ENCODE data around the gene CLEC19A. TPM values are rescaled to one million over a fixed set of nuclear protein-coding genes. Genes with fewer than 3 reads are reported as not detected.

Gene CLEC19A
- total RNA-seq, 1 donor from 2014 or later = not detected

DNA sequence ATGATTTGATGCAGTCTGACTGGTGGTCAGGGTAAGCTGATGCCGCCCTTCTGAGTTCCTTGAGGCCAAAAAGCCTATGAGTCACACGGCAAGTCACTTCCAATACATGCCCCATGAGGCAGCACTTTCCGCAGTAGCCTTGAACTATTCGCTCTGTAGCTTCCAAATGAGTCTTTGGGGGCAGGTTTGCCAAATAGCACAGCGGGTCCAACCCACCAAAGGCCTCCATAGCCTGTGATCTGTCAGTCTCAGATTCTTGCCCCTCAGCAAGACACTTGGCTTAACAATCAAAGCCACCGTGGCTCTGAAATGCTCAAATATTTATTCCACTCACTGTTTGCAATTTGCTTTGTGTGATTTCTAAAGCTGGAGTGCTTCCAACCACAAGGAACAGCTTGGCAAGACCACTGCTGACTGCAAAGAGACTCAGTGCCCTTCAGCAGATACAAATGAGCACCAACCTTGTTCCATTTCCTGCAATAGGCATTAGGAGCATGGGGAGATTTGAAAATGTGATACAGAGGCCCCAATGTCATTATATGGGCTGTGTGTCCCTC lies 45.4 kb downstream of the CLEC19A start:
- H3K4me3 ChIP-seq (ENCODE audit: low read depth, low read length) = no peak overlapping the region
- TF ChIP-seq, protein P1, sequence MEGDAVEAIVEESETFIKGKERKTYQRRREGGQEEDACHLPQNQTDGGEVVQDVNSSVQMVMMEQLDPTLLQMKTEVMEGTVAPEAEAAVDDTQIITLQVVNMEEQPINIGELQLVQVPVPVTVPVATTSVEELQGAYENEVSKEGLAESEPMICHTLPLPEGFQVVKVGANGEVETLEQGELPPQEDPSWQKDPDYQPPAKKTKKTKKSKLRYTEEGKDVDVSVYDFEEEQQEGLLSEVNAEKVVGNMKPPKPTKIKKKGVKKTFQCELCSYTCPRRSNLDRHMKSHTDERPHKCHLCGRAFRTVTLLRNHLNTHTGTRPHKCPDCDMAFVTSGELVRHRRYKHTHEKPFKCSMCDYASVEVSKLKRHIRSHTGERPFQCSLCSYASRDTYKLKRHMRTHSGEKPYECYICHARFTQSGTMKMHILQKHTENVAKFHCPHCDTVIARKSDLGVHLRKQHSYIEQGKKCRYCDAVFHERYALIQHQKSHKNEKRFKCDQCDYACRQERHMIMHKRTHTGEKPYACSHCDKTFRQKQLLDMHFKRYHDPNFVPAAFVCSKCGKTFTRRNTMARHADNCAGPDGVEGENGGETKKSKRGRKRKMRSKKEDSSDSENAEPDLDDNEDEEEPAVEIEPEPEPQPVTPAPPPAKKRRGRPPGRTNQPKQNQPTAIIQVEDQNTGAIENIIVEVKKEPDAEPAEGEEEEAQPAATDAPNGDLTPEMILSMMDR (conservative IDR thresholded peaks at IDR 0.05; ENCODE audit: low read depth, low read length) = no peak
- DNase-seq (ENCODE audit: low read depth) = no peak

- H3K4me3 ChIP-seq (ENCODE audit: low read depth, low read length) = no peak overlapping the region
- TF ChIP-seq, protein P1 (conservative IDR thresholded peaks at IDR 0.05; ENCODE audit: low read depth, low read length) = no peak
- DNase-seq (ENCODE audit: low read depth) = no peak
These were observed 46.3 kb downstream of the CLEC19A start for GRCh38 chr16:19331794-19332193.

DNA sequence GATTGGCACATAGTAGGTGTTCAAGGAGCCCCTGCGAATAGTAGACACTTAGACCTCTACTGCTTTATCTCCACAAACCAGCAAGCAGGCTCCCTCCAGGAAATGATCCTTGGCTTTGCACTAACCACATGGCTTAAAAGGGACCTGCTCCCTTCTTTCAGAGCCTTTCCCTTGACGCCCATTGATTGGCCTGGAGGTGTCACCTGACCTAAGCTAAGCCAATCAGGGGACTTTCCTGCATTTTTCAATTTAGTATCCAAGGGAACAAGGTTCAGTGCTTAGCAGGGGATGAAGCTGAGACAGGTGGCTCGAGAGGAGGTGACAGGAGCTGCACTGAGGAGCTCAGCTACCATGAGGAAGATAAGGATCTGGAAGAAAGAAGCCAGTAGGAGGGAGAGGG lies 52.8 kb downstream of the CLEC19A start:
- TF ChIP-seq, protein P1 (conservative IDR thresholded peaks at IDR 0.05; ENCODE audit: low read depth, low read length) = no peak
- no peak overlapping the region for H3K4me3 ChIP-seq (ENCODE audit: low read depth, low read length)
- no peak for DNase-seq (ENCODE audit: low read depth)

- TF ChIP-seq, protein P1 (conservative IDR thresholded peaks at IDR 0.05; ENCODE audit: low read depth, low read length) = no peak
- no peak overlapping the region for H3K4me3 ChIP-seq (ENCODE audit: low read depth, low read length)
- DNase-seq (ENCODE audit: low read depth) = no peak
These were observed 58.8 kb downstream of the CLEC19A start for GRCh38 chr16:19344224-19344801.

- TF ChIP-seq, protein P1 (conservative IDR thresholded peaks at IDR 0.05; ENCODE audit: low read depth, low read length) = no peak
- no peak overlapping the region for H3K4me3 ChIP-seq (ENCODE audit: low read depth, low read length)
- DNase-seq (ENCODE audit: low read depth) = no peak
These were observed 59.4 kb downstream of the CLEC19A start for GRCh38 chr16:19344980-19345379.

- DNase-seq (ENCODE audit: low read depth) = no peak
- TF ChIP-seq, protein P1 (conservative IDR thresholded peaks at IDR 0.05; ENCODE audit: low read depth, low read length) = no peak
- H3K4me3 ChIP-seq (ENCODE audit: low read depth, low read length) = no peak overlapping the region
These were observed 60.9 kb downstream of the CLEC19A start for GRCh38 chr16:19346335-19346922.

GRCh38 chr16:19348125-19348524 lies 62.6 kb downstream of the CLEC19A start:
- TF ChIP-seq, protein P1 (conservative IDR thresholded peaks at IDR 0.05; ENCODE audit: low read depth, low read length) = no peak
- no peak overlapping the region for H3K4me3 ChIP-seq (ENCODE audit: low read depth, low read length)
- no peak for DNase-seq (ENCODE audit: low read depth)
